Thyroid gland (tissue), 4 donors: ENCODE data around the gene TSGA10. TPM values are rescaled to one million over a fixed set of nuclear protein-coding genes. Genes with fewer than 3 reads are reported as not detected.
A peak's percentile ranks its signal among the peaks of the same experiment; 100 is the strongest.

ENCODE experiments used
- DNase-seq, 2 donors: peaks; one replicate each; pipeline ENCODE4 v3.0.0-alpha.2; 2019
- H3K27ac ChIP-seq, 3 donors: fragments of 200-600 bp; sonication (generic); 1 replicate in 2 of 3; 2 replicates in 1 of 3; pipeline ENCODE4 v1.5.1; 2016 to 2019; ENCODE audit warnings: mild to moderate bottlenecking in 1 of 3, moderate library complexity in 1 of 3
- H3K27me3 ChIP-seq: fragments of 200-600 bp; sonication (generic); one replicate; pipeline ENCODE4 v1.5.1; 2019
- H3K36me3 ChIP-seq, 2 donors: fragments of 200-600 bp; sonication (generic); one replicate each; pipeline ENCODE4 v1.5.1; 2016 to 2019
- H3K4me1 ChIP-seq, 2 donors: fragments of 200-600 bp; sonication (generic); one replicate each; pipeline ENCODE4 v1.5.1; 2017 to 2019
- H3K4me3 ChIP-seq, 3 donors: fragments of 200-600 bp; sonication (generic); replicated peaks in 1 of 3; 1 replicate in 2 of 3; 2 replicates in 1 of 3; pipeline ENCODE4 v1.5.1; 2016; ENCODE audit warnings: mild to moderate bottlenecking in 1 of 3
- H3K9me3 ChIP-seq: fragments of 200-600 bp; sonication (generic); one replicate; pipeline ENCODE4 v1.5.1; 2017
- POLR2A ChIP-seq, 2 donors: fragments of 450-650 bp; IDR thresholded peaks; one replicate each; pipeline ENCODE4 v1.6.1; 2017; ENCODE audit warnings: antibody characterized with exemption in 2 of 2, mild to moderate bottlenecking in 2 of 2, moderate library complexity in 1 of 2
- WGBS, 2 donors: methylation state at CpG; one replicate each; pipeline ENCODE4 v1.1.5; 2017; 5-methylcytosine and 5-hydroxymethylcytosine counted together
- intact Hi-C: fragments of 100-400 bp; cut with DNase I; formaldehyde crosslinking; loops from one replicate; pipeline ENCODE4 v1.15.1; 2023
- total RNA-seq, 4 donors: library from RNA; depleted of rRNA; stranded (reverse); fragments of >200 nt; gene quantifications; one replicate each; pipeline ENCODE4 v1.2.3, GENCODE V29; 2016
- TF ChIP-seq, protein P1 (sequence below), 6 experiments: fragments of 200-600 bp in 3 of 6; fragments of 450-650 bp in 3 of 6; sonication (generic) in 3 of 6; IDR thresholded peaks; one replicate each; pipeline ENCODE4 v1.5.1; 2016 to 2019; ENCODE audit warnings: antibody characterized with exemption in 6 of 6, mild to moderate bottlenecking in 2 of 6, inconsistent platforms in 1 of 6, moderate library complexity in 1 of 6

The TSGA10 gene
- total RNA-seq, 4 donors from 2014 or later: 16.5 to 35.0 (median 30.7) TPM

DNA sequence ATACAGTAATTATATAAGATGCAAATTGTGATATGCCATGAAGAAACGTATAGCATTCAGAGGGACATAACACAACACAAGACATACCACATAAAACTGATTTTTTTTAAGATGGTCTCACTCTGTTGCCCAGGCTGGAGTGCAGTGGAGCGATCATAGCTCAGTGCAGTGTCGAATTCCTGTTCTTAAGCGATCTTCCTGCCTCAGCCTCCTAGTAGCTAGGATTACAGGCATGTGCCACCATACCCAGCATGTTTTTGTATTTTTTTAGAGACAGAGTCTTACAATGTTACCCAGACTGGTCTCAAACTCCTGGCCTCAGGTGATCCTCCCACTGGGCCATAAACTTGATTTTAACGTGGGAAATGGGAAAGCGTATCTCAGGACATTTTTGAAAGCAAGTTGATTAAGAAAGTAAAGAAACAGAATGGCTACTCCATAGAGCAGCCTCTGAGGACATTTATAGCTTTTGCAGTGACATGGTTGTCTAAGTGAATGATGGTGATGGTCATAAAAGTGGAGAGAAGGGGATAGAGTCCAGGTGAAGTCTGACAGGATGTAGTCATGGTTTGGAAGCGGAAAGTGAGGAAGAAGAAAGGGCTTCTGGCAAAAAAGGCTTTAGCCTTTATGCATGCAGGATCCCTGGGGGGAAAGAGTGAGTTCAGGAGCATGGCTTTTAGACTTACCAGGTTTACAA, 2.4 kb downstream of the TSGA10 start:
- no peaks in the 10 kb centered on the region for H3K36me3 ChIP-seq
- WGBS, 2 donors: 55 to 57% methylated on average over 7 of the region's 7 CpGs
- no peaks in the 10 kb centered on the region for H3K9me3 ChIP-seq
- TF ChIP-seq, protein P1, sequence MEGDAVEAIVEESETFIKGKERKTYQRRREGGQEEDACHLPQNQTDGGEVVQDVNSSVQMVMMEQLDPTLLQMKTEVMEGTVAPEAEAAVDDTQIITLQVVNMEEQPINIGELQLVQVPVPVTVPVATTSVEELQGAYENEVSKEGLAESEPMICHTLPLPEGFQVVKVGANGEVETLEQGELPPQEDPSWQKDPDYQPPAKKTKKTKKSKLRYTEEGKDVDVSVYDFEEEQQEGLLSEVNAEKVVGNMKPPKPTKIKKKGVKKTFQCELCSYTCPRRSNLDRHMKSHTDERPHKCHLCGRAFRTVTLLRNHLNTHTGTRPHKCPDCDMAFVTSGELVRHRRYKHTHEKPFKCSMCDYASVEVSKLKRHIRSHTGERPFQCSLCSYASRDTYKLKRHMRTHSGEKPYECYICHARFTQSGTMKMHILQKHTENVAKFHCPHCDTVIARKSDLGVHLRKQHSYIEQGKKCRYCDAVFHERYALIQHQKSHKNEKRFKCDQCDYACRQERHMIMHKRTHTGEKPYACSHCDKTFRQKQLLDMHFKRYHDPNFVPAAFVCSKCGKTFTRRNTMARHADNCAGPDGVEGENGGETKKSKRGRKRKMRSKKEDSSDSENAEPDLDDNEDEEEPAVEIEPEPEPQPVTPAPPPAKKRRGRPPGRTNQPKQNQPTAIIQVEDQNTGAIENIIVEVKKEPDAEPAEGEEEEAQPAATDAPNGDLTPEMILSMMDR (IDR thresholded peaks at IDR 0.05): no peak
- no peak for TF ChIP-seq POLR2A (IDR thresholded peaks at IDR 0.05)
- H3K27me3 ChIP-seq: no peaks in the 10 kb centered on the region
- peaks cover 24 to 28% of the 10 kb centered on the region in 2 donors for H3K4me1 ChIP-seq
- intact Hi-C loops: no loop called here
- H3K4me3 ChIP-seq: no peak overlapping the region
- DNase-seq: peak; percentile 23 to 26
- H3K27ac ChIP-seq: peak overlapping the region; percentile 47 to 95 (median 51)

DNA sequence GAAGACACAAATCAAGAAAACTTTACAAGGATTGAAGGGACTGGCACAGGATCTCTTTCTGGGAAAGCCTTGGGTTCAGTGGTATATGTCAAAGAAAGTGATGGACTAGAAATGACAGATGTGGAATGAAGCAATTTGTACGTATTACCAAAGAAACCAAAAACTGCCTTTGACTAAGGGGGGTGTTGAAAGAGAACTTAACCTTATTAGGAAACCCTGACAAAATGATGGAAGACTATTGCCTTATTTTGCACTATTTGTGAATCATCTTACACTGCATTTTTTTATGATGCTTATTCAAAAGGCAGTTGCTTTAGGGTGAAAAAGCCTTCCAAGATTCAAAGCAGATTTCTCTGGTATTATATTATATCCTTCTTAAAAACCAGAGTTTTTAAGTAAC, 4.0 kb downstream of the TSGA10 start:
- Histone ChIP-seq H3K4me3 (no peak overlapping the region), H3K36me3 (no peaks in the 10 kb centered on the region), H3K9me3 (no peaks in the 10 kb centered on the region), H3K27ac (no peak overlapping the region), H3K27me3 (no peaks in the 10 kb centered on the region), H3K4me1 (peaks cover 23 to 24% of the 10 kb centered on the region in 2 donors)
- intact Hi-C loops: no loop called here
- WGBS, 2 donors: 95 to 100% methylated on average over 1 of the region's 1 CpG
- no peak for DNase-seq
- TF ChIP-seq POLR2A (IDR thresholded peaks at IDR 0.05): no peak
- TF ChIP-seq, protein P1 (IDR thresholded peaks at IDR 0.05): no peak

GRCh38 chr2:99141110-99142108, 13.3 kb downstream of the TSGA10 start, which contains the start of gene C2orf15:
TSS of gene C2orf15 (plus strand) at chr2:99141707. CDS start at chr2:99150559, 8,852 bp downstream.
- H3K4me1 ChIP-seq: peaks cover 5 to 10% of the 10 kb centered on the region in 2 donors
- H3K9me3 ChIP-seq: no peaks in the 10 kb centered on the region
- no peaks in the 10 kb centered on the region for H3K27me3 ChIP-seq
- 0% methylated on average over 40 to 58 of the region's 84 CpGs for WGBS, 2 donors
- intact Hi-C loops: loop anchor here (5.0 kb wide), 1 partner anchor 351 kb away; the partner anchor contains the start of gene REV1
- TF ChIP-seq POLR2A (IDR thresholded peaks at IDR 0.05): peak in 1 of 2 donors; percentile 97
- TF ChIP-seq, protein P1 (IDR thresholded peaks at IDR 0.05): peak in 1 of 6 experiments; percentile 27
- peak within 1 kb of the TSS; percentile 32 to 62 (median 44) for H3K4me3 ChIP-seq
- H3K27ac ChIP-seq: peak within 1 kb of the TSS; percentile 77 to 95 (median 80)
- no peaks in the 10 kb centered on the region for H3K36me3 ChIP-seq
- DNase-seq: peak; percentile 99

GRCh38 chr2:99140860-99141109, 14.0 kb downstream of the TSGA10 start:
- Histone ChIP-seq H3K9me3 (no peaks in the 10 kb centered on the region), H3K4me1 (peaks cover 5 to 10% of the 10 kb centered on the region in 2 donors), H3K4me3 (peak overlapping the region; percentile 32 to 62 (median 44)), H3K36me3 (no peaks in the 10 kb centered on the region), H3K27ac (peak overlapping the region; percentile 77 to 95 (median 80)), H3K27me3 (no peaks in the 10 kb centered on the region)
- no peak for DNase-seq
- 0 to 1% methylated on average over 3 to 16 of the region's 21 CpGs for WGBS, 2 donors
- TF ChIP-seq, protein P1 (IDR thresholded peaks at IDR 0.05): no peak
- TF ChIP-seq POLR2A (IDR thresholded peaks at IDR 0.05): peak in 1 of 2 donors; percentile 82
- intact Hi-C loops: loop anchor here (5.0 kb wide), 1 partner anchor 352 kb away; the partner anchor contains the start of gene REV1
